Retina (tissue), 1 donor: ENCODE measurements around the gene ANKRD53.
"Not testable (repeated sequence)": the region's sequence is repeated elsewhere in the genome, so short reads cannot be mapped to it uniquely, and the experiment has no call there.

Experiments used
- DNase-seq: peaks from one replicate; pipeline ENCODE4 v3.0.0-alpha.2; 2016

ANKRD53 gene

GRCh38 chr2:70992945-70993853, 14.8 kb downstream of the ANKRD53 start:
- DNase-seq, result no peak

GRCh38 chr2:70994009-70994698, 15.7 kb downstream of the ANKRD53 start:
- peak; percentile 54 for DNase-seq

- DNase-seq, result peak; percentile 96
Measured at GRCh38 chr2:70994699-70995425, 16.4 kb downstream of the ANKRD53 start, which contains the start of gene TEX261. TEX261 (minus strand) TSS chr2:70994873; CDS start chr2:70994757, 116 bp downstream.

GRCh38 chr2:70995426-70995729, 16.9 kb downstream of the ANKRD53 start:
- DNase-seq, result no peak

GRCh38 chr2:70998885-70999284, 20.5 kb downstream of the ANKRD53 start:
- not testable (repeated sequence) for DNase-seq

GRCh38 chr2:70999362-70999761, 20.9 kb downstream of the ANKRD53 start:
- DNase-seq, result no peak

GRCh38 chr2:70999931-71000330, 21.5 kb downstream of the ANKRD53 start:
- not testable (repeated sequence) for DNase-seq

- DNase-seq, result peak; percentile 86
Measured at GRCh38 chr2:71000780-71001591, 22.6 kb downstream of the ANKRD53 start.

- DNase-seq, result peak; percentile 62
Measured at GRCh38 chr2:71001592-71001927, 23.1 kb downstream of the ANKRD53 start.

- peak; percentile 84 for DNase-seq
Measured at GRCh38 chr2:71001981-71002570, 23.6 kb downstream of the ANKRD53 start.

- no peak for DNase-seq
Measured at GRCh38 chr2:71003396-71003795, 25.0 kb downstream of the ANKRD53 start.

GRCh38 chr2:71003966-71004755, 25.7 kb downstream of the ANKRD53 start:
- no peak for DNase-seq

- no peak for DNase-seq
Measured at GRCh38 chr2:71004857-71005256, 26.4 kb downstream of the ANKRD53 start.

- no peak for DNase-seq
Measured at GRCh38 chr2:71005271-71006202, 27.1 kb downstream of the ANKRD53 start.

GRCh38 chr2:71006323-71006722, 27.9 kb downstream of the ANKRD53 start:
- no peak for DNase-seq

- DNase-seq, result peak; percentile 57
Measured at GRCh38 chr2:71006955-71007799, 28.7 kb downstream of the ANKRD53 start.

- peak; percentile 98 for DNase-seq
Measured at GRCh38 chr2:71008342-71008741, 29.9 kb downstream of the ANKRD53 start.

- not testable (repeated sequence) for DNase-seq
Measured at GRCh38 chr2:71011786-71012185, 33.4 kb downstream of the ANKRD53 start.

- no peak for DNase-seq
Measured at GRCh38 chr2:71018625-71019024, 40.2 kb downstream of the ANKRD53 start.
